ENCODE results near the gene DNAJB8. TPM values are rescaled to one million over a fixed set of nuclear protein-coding genes. Genes with fewer than 3 reads are reported as not detected.

The DNAJB8 gene
- total RNA-seq, 2 experiments from 2014 or later = not detected

GRCh38 chr3:128499724-128500275 lies 33.1 kb upstream of the DNAJB8 start:
- H3K9me2 ChIP-seq (ENCODE audit: insufficient read depth, low read length) = no peaks in the 10 kb centered on the region
- no peaks in the 10 kb centered on the region for H3K36me3 ChIP-seq (ENCODE audit: insufficient read depth, low read length)
- no peak overlapping the region for H2AFZ ChIP-seq (ENCODE audit: low read length)
- H3K4me1 ChIP-seq (ENCODE audit: insufficient read depth, low read length, poor library complexity, severe bottlenecking) = no peaks in the 10 kb centered on the region
- no peaks in the 10 kb centered on the region for H4K20me1 ChIP-seq (ENCODE audit: insufficient read depth, low read length)
- no peak overlapping the region for H3K27ac ChIP-seq (ENCODE audit: low read depth, low read length, poor library complexity, severe bottlenecking)
- no peaks in the 10 kb centered on the region for H3K79me2 ChIP-seq (ENCODE audit: insufficient read depth, low read depth, low read length)
- no peak for DNase-seq (ENCODE audit: low spot score)
- H3K4me3 ChIP-seq (ENCODE audit: low read depth, low read length, poor library complexity, severe bottlenecking) = no peak overlapping the region
- ChIA-PET POLR2A (interaction anchor here (0.6 kb wide), 1 partner anchor 780 kb away, joined by 3 read pairs; no protein-coding TSS in a partner anchor), CTCF (ENCODE audit: unreplicated experiment) (no interaction called here)
- no peak overlapping the region for H3K4me2 ChIP-seq (ENCODE audit: low read length)
- intact Hi-C loops (cut with micrococcal nuclease; ENCODE audit: unreplicated experiment) = loop anchor here (5.0 kb wide), 2 partner anchors 272 to 402 kb away; no protein-coding TSS in a partner anchor
- H3K9me3 ChIP-seq (ENCODE audit: low read length) = no peaks in the 10 kb centered on the region
- BruUV-seq (replicated peaks) = no TSS peak
- TF ChIP-seq, protein P1, sequence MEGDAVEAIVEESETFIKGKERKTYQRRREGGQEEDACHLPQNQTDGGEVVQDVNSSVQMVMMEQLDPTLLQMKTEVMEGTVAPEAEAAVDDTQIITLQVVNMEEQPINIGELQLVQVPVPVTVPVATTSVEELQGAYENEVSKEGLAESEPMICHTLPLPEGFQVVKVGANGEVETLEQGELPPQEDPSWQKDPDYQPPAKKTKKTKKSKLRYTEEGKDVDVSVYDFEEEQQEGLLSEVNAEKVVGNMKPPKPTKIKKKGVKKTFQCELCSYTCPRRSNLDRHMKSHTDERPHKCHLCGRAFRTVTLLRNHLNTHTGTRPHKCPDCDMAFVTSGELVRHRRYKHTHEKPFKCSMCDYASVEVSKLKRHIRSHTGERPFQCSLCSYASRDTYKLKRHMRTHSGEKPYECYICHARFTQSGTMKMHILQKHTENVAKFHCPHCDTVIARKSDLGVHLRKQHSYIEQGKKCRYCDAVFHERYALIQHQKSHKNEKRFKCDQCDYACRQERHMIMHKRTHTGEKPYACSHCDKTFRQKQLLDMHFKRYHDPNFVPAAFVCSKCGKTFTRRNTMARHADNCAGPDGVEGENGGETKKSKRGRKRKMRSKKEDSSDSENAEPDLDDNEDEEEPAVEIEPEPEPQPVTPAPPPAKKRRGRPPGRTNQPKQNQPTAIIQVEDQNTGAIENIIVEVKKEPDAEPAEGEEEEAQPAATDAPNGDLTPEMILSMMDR (conservative IDR thresholded peaks at IDR 0.05; ENCODE audit: low read length) = no peak
- TF ChIP-seq EZH2phosphoT487 (IDR thresholded peaks at IDR 0.05; ENCODE audit: borderline replicate concordance, low read depth, low read length) = no peak

- POLR2A ChIA-PET = interaction anchor here (0.6 to 1.1 kb wide), 2 partner anchors 12 to 781 kb away, joined by 3 read pairs; no protein-coding TSS in a partner anchor
- Histone ChIP-seq H2AFZ (ENCODE audit: low read length) (no peak overlapping the region), H3K4me1 (ENCODE audit: insufficient read depth, low read length, poor library complexity, severe bottlenecking) (no peaks in the 10 kb centered on the region), H3K9me2 (ENCODE audit: insufficient read depth, low read length) (no peaks in the 10 kb centered on the region), H4K20me1 (ENCODE audit: insufficient read depth, low read length) (no peaks in the 10 kb centered on the region), H3K79me2 (ENCODE audit: insufficient read depth, low read depth, low read length) (no peaks in the 10 kb centered on the region), H3K9me3 (ENCODE audit: low read length) (no peaks in the 10 kb centered on the region), H3K27ac (ENCODE audit: low read depth, low read length, poor library complexity, severe bottlenecking) (no peak overlapping the region), H3K4me3 (ENCODE audit: low read depth, low read length, poor library complexity, severe bottlenecking) (no peak overlapping the region), H3K36me3 (ENCODE audit: insufficient read depth, low read length) (no peaks in the 10 kb centered on the region), H3K4me2 (ENCODE audit: low read length) (no peak overlapping the region)
- TF ChIP-seq, protein P1 (conservative IDR thresholded peaks at IDR 0.05; ENCODE audit: low read length) = no peak
- TF ChIP-seq EZH2phosphoT487 (IDR thresholded peaks at IDR 0.05; ENCODE audit: borderline replicate concordance, low read depth, low read length) = no peak
- BruUV-seq (replicated peaks) = no TSS peak
- CTCF ChIA-PET (ENCODE audit: unreplicated experiment) = no interaction called here
- intact Hi-C loops (cut with micrococcal nuclease; ENCODE audit: unreplicated experiment) = loop anchor here (5.0 kb wide), 2 partner anchors 272 to 402 kb away; no protein-coding TSS in a partner anchor
- no peak for DNase-seq (ENCODE audit: low spot score)
These were observed 32.3 kb upstream of the DNAJB8 start for GRCh38 chr3:128498901-128499530.

DNA sequence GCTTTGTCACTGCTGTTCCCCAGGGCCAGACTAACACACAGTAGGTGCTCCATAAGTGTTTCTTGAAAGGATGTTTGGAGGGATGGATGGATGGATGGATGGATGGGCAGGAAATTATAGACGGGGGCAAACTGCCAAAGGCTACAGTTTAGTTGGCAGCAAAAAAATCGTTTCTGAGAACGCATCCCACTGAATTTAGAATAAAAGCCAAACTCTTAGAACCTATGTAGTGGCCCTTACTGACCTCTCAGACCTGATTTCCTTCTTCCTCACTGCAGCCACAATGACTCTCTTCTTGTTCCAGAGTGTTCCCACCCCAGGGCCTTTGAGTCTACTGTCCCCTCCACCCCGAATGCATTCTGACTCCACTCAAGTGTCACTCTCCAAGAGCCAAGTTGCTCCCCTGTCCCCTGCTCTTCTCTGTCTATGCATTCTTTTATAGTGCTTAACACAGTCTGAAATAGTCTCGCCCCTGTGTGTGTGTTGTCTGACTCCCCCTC lies 31.5 kb upstream of the DNAJB8 start:
- H3K9me3 ChIP-seq (ENCODE audit: low read length) = no peaks in the 10 kb centered on the region
- intact Hi-C loops (cut with micrococcal nuclease; ENCODE audit: unreplicated experiment) = loop anchor here (5.0 kb wide), 2 partner anchors 271 to 401 kb away; no protein-coding TSS in a partner anchor
- no peak overlapping the region for H2AFZ ChIP-seq (ENCODE audit: low read length)
- ChIA-PET CTCF (ENCODE audit: unreplicated experiment) (no interaction called here), POLR2A (interaction anchor here (1.1 kb wide), 1 partner anchor 13 kb away, joined by 3 read pairs; no protein-coding TSS in a partner anchor)
- H3K4me1 ChIP-seq (ENCODE audit: insufficient read depth, low read length, poor library complexity, severe bottlenecking) = no peaks in the 10 kb centered on the region
- peak overlapping the region; percentile 49 for H3K4me3 ChIP-seq (ENCODE audit: low read depth, low read length, poor library complexity, severe bottlenecking)
- H3K36me3 ChIP-seq (ENCODE audit: insufficient read depth, low read length) = no peaks in the 10 kb centered on the region
- no peaks in the 10 kb centered on the region for H3K9me2 ChIP-seq (ENCODE audit: insufficient read depth, low read length)
- H3K79me2 ChIP-seq (ENCODE audit: insufficient read depth, low read depth, low read length) = no peaks in the 10 kb centered on the region
- no peaks in the 10 kb centered on the region for H4K20me1 ChIP-seq (ENCODE audit: insufficient read depth, low read length)
- H3K4me2 ChIP-seq (ENCODE audit: low read length) = peak overlapping the region; percentile 52; the same call in 1 of the 2 replicates
- no peak for DNase-seq (ENCODE audit: low spot score)
- no peak for TF ChIP-seq EZH2phosphoT487 (IDR thresholded peaks at IDR 0.05; ENCODE audit: borderline replicate concordance, low read depth, low read length)
- TF ChIP-seq, protein P1 (conservative IDR thresholded peaks at IDR 0.05; ENCODE audit: low read length) = peak; percentile 52
- no peak overlapping the region for H3K27ac ChIP-seq (ENCODE audit: low read depth, low read length, poor library complexity, severe bottlenecking)
- BruUV-seq (replicated peaks) = no TSS peak
